Activated naive CD4-positive, alpha-beta T cell treated with anti-CD3 and anti-CD28 coated beads for 36 hours (primary cell): ENCODE measurements around the gene TRAPPC5. TPM values are rescaled to one million over a fixed set of nuclear protein-coding genes. Genes with fewer than 3 reads are reported as not detected.

Experiments used
- CTCF ChIA-PET: fragments of 350-600 bp; sonication (Branson Sonifier 250); formaldehyde crosslinking; loops from one replicate; lab custom pipeline; 2021; ENCODE audit warnings: antibody characterized with exemption; lab: Charles Lee
- DNase-seq: peaks from one replicate; pipeline ENCODE4 v3.0.0-alpha.2; 2020
- H3K27ac Mint-ChIP-seq: one replicate; pipeline ENCODE4 v1.8.0; 2021; ENCODE audit warnings: mild to moderate bottlenecking, mixed read lengths
- H3K27me3 Mint-ChIP-seq: one replicate; pipeline ENCODE4 v1.8.0; 2021; ENCODE audit warnings: low read depth, mixed read lengths
- H3K36me3 Mint-ChIP-seq: one replicate; pipeline ENCODE4 v1.8.0; 2021; ENCODE audit warnings: low read depth, mixed read lengths
- H3K4me1 Mint-ChIP-seq: one replicate; pipeline ENCODE4 v1.8.0; 2021; ENCODE audit warnings: low read depth, mixed read lengths
- H3K4me3 Mint-ChIP-seq: one replicate; pipeline ENCODE4 v1.8.0; 2021; ENCODE audit warnings: mild to moderate bottlenecking, moderate library complexity, mixed read lengths
- H3K9me3 Mint-ChIP-seq: one replicate; pipeline ENCODE4 v1.8.0; 2021; ENCODE audit warnings: mixed read lengths
- intact Hi-C: fragments of 100-400 bp; cut with micrococcal nuclease; formaldehyde crosslinking; loops from one replicate; pipeline ENCODE4 v1.15.1; 2023
- total RNA-seq, 2 experiments: library from RNA; stranded (reverse); gene quantifications; one replicate each; pipeline ENCODE4 v1.2.3, GENCODE V29; 2021

Gene TRAPPC5
- total RNA-seq, 2 experiments from 2014 or later: 74.7 to 82.4 TPM

DNA sequence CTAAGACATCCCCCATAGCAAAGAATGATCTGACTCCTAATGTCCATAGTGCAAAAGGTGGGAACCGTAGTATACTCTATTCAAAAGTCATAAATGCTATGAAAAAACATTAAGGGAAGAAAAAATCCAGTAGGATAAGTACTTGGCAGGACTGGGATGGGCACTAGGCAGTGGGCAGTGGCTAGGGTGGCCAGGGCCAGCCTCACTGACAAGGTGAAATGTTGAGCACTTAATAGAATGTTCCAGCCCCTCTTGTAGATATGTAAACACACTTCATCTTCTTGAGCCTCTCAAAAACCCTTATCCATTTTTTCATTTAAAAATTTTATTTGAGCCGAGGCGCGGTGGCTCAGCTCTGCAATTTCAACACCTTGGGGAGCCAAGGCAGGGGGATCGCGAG lies 52.7 kb downstream of the TRAPPC5 start:
- Mint-ChIP-seq H3K27ac (no peak overlapping the region), H3K4me1 (peaks cover 20% of the 10 kb centered on the region), H3K27me3 (peaks cover 33% of the 10 kb centered on the region), H3K9me3 (no peaks in the 10 kb centered on the region), H3K36me3 (no peaks in the 10 kb centered on the region), H3K4me3 (no peak overlapping the region)
- no peak for DNase-seq
- CTCF ChIA-PET: no interaction called here
- intact Hi-C loops: no loop called here

DNA sequence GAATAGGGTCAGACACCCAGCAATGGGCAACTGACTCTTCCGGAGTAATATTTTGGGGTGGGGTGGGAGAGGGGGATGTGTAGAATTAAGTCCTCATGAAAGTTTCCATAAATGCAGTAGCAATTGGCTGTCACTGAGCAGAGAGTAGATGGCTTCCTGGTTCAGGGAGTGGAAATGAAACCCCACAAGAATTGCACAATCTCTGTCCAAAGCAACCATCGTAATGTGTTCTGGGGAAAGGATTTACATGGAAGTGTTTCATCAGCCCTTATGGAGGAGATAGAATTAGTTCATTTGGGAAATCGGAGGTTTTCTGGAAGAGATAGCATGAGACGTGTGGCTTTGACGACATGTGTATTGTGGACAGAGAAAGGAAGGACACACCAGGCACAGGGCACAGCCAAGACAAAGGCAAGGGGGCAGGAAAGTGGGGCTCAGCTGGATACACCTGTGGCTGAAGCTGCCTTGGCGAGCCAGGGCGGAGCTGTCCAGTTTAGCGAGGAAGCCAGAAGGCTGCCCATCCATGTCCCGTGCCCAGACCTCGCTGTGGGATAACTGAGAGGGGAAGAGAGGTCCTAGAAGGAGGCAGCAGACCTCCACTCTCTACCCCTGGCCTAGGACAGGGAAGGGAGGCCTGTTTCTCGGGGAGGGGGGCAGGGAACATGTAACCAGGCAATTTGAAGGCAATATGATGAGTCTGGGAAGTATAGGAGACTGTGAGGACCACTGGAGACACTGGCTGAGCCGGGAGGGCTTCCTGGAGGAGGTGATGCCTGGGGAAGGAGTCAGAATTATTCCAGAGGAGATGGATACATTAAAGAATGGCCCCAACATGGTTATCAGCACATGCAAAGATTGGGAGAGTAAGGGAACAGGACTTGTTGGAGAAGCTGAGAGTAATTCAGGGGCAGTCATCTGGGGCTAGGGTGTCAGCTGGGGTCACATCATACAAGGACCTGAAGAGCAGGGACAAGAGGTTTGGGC lies 53.9 kb downstream of the TRAPPC5 start:
- H3K36me3 Mint-ChIP-seq: no peaks in the 10 kb centered on the region
- H3K27me3 Mint-ChIP-seq: peaks cover 22% of the 10 kb centered on the region
- no peaks in the 10 kb centered on the region for H3K9me3 Mint-ChIP-seq
- DNase-seq: no peak
- H3K4me3 Mint-ChIP-seq: no peak overlapping the region
- H3K4me1 Mint-ChIP-seq: peaks cover 20% of the 10 kb centered on the region
- H3K27ac Mint-ChIP-seq: no peak overlapping the region
- intact Hi-C loops: no loop called here
- CTCF ChIA-PET: interaction anchor here (1.0 kb wide), 1 partner anchor 53 kb away, joined by 3 read pairs; the partner anchor contains the start of gene TRAPPC5

DNA sequence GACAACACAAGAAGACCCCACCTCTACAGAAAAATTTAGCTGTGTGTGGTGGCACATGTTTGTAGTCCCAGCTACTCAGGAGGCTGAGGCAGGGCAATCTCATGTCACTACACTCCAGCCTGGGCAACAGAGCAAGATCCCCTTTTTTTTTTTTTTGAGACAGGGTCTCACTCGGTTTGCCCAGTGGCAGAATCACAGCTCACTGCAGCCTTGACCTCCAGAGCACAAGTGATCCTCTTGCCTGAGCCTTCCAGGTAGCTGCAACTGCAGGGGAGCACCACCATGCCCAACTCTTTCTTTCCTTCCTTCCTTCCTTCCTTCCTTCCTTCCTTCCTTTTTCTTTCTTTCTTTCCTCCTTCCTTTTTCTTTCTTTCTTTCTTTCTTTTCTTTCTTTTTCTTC lies 55.5 kb downstream of the TRAPPC5 start:
- Mint-ChIP-seq H3K9me3 (no peaks in the 10 kb centered on the region), H3K4me3 (no peak overlapping the region), H3K36me3 (no peaks in the 10 kb centered on the region), H3K27ac (no peak overlapping the region), H3K4me1 (peaks cover 17% of the 10 kb centered on the region), H3K27me3 (peaks cover 26% of the 10 kb centered on the region)
- intact Hi-C loops: no loop called here
- CTCF ChIA-PET: no interaction called here
- no peak for DNase-seq

DNA sequence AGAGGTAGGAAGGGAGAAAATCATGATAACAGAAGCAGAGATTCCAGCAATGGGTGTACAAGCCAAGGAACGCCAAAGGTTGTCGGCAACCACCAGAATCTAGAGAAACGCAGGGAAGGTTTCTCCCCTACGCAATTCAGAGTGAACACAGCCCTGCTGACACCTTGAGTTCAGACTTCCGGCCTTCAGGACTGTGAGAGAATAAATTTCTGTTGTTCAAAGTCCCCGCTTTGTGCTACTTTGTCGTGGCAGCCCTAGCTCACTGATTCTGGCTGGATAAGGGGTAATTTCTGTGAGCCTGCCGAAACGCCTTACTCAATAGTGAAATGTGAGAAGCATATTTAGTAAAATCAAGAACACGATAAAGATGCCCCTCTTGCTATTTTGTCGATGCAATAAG lies 56.6 kb downstream of the TRAPPC5 start:
- H3K36me3 Mint-ChIP-seq: peaks cover 2% of the 10 kb centered on the region
- H3K27me3 Mint-ChIP-seq: peaks cover 22% of the 10 kb centered on the region
- H3K4me1 Mint-ChIP-seq: peaks cover 14% of the 10 kb centered on the region
- H3K4me3 Mint-ChIP-seq: no peak overlapping the region
- intact Hi-C loops: no loop called here
- no peak for DNase-seq
- H3K9me3 Mint-ChIP-seq: no peaks in the 10 kb centered on the region
- H3K27ac Mint-ChIP-seq: no peak overlapping the region
- CTCF ChIA-PET: no interaction called here

Other genes with a start within 250 kb of the TRAPPC5 start
- gene PEX11G, start 191.8 kb upstream of the TRAPPC5 start, total RNA-seq: 1 to 10 TPM in 1 of 2 experiments, under 1 TPM in 1; 0.86 to 1.1 TPM
- 1 to 10 TPM; 3.7 to 3.9 TPM for gene ZNF358, start 164.7 kb upstream of the TRAPPC5 start, total RNA-seq
- 1 to 10 TPM; 4.2 to 5.2 TPM for gene MCOLN1, start 158.2 kb upstream of the TRAPPC5 start, total RNA-seq
- gene PNPLA6, start 145.1 kb upstream of the TRAPPC5 start, total RNA-seq: 10 to 100 TPM; 75.5 to 81.7 TPM
- under 1 TPM; 0.24 to 0.30 TPM for gene CAMSAP3, start 85.0 kb upstream of the TRAPPC5 start, total RNA-seq
- gene XAB2, start 51.3 kb upstream of the TRAPPC5 start, total RNA-seq: 10 to 100 TPM; 60.0 to 60.4 TPM
- 10 to 100 TPM; 93.9 to 96.5 TPM for gene PET100, start 51.0 kb upstream of the TRAPPC5 start, total RNA-seq
- under 1 TPM in 1 of 2 experiments, not detected in 1; 0.64 TPM for gene PCP2, start 47.1 kb upstream of the TRAPPC5 start, total RNA-seq
- 10 to 100 TPM; 88.4 to 92.4 TPM for gene STXBP2, start 43.7 kb upstream of the TRAPPC5 start, total RNA-seq
- gene RETN, start 11.8 kb upstream of the TRAPPC5 start, total RNA-seq: not detected
- gene MCEMP1, start 3.7 kb upstream of the TRAPPC5 start, total RNA-seq: not detected
- under 1 TPM; 0.86 to 0.89 TPM for gene FCER2, start 21.3 kb downstream of the TRAPPC5 start, total RNA-seq
- not detected for gene CLEC4G, start 51.3 kb downstream of the TRAPPC5 start, total RNA-seq
- gene CD209, start 66.7 kb downstream of the TRAPPC5 start, total RNA-seq: not detected
- gene CLEC4M, start 82.4 kb downstream of the TRAPPC5 start, total RNA-seq: not detected
- gene EVI5L, start 149.4 kb downstream of the TRAPPC5 start, total RNA-seq: 1 to 10 TPM; 5.2 TPM
- gene PRR36, start 193.6 kb downstream of the TRAPPC5 start, total RNA-seq: under 1 TPM; 0.07 to 0.12 TPM
- gene LRRC8E, start 207.7 kb downstream of the TRAPPC5 start, total RNA-seq: not detected
- gene MAP2K7, start 223.0 kb downstream of the TRAPPC5 start, total RNA-seq: 10 to 100 TPM; 39.1 to 39.8 TPM
- gene TGFBR3L, start 234.0 kb downstream of the TRAPPC5 start, total RNA-seq: 1 to 10 TPM; 1.7 to 3.7 TPM
- gene SNAPC2, start 239.5 kb downstream of the TRAPPC5 start, total RNA-seq: 10 to 100 TPM; 10.9 to 12.4 TPM
- gene CTXN1, start 245.3 kb downstream of the TRAPPC5 start, total RNA-seq: under 1 TPM in 1 of 2 experiments, not detected in 1; 0.43 TPM